HCT116 (cell line): ENCODE measurements around the gene YPEL3. TPM values are rescaled to one million over a fixed set of nuclear protein-coding genes. Genes with fewer than 3 reads are reported as not detected.

Source experiments
- ATAC-seq: fragments of 200-7000 bp; cut with Tn5 transposase; 2 replicates; pipeline ENCODE4 v1.9.1; 2020; ENCODE audit warnings: mild to moderate bottlenecking, moderate library complexity
- BruUV-seq: library from RNA; stranded (reverse); fragments of 400-500 nt; replicated peaks from 2 replicates; lab custom pipeline; 2021; lab: Mats Ljungman, UMichigan
- CTCF ChIA-PET: fragments of 300-600 bp; sonication (Branson Sonifier 250); formaldehyde crosslinking; loops from one replicate; lab custom pipeline; 2021; ENCODE audit warnings: antibody characterized with exemption; lab: Charles Lee
- POLR2A ChIA-PET: fragments of 300-600, 350-600 bp; sonication (Branson Sonifier 250); formaldehyde crosslinking; loops from one replicate; lab custom pipeline; 2021; ENCODE audit warnings: antibody characterized with exemption; lab: Charles Lee
- RAD21 ChIA-PET, 2 experiments: fragments of 300-600 bp; sonication (Branson Sonifier 250); formaldehyde crosslinking; loops; one replicate each; lab custom pipeline; 2023; ENCODE audit warnings: low total read pairs in 2 of 2; ENCODE audit not compliant: uncharacterized antibody in 2 of 2, unreplicated experiment in 2 of 2, low non-redundant PET in 1 of 2; lab: Charles Lee
- DNase-seq: peaks from one replicate; pipeline ENCODE4 v3.0.0-alpha.2; 2010; ENCODE audit warnings: low read depth, low spot score
- H2AFZ ChIP-seq: fragments of 200-600 bp; shearing (Covaris generic), sonication (generic); 2 replicates; pipeline ENCODE4 v1.6.1; 2017; ENCODE audit warnings: low read depth, mixed run types, mixed read lengths, antibody characterized with exemption, low read length; ENCODE audit not compliant: poor library complexity, severe bottlenecking
- H3K27ac ChIP-seq: 2 replicates; pipeline ENCODE4 v1.5.1; 2012; ENCODE audit warnings: low read depth, low read length
- H3K27me3 ChIP-seq: fragments of 200-600 bp; sonication (generic); 2 replicates; pipeline ENCODE4 v1.6.1; 2016; ENCODE audit warnings: mixed run types, low read length, mixed read lengths; ENCODE audit not compliant: insufficient read depth
- H3K36me3 ChIP-seq, 2 experiments: fragments of 200-500 bp in 1 of 2; fragments of 200-600 bp in 1 of 2; sonication (Bioruptor generic) in 1 of 2; sonication (generic) in 1 of 2; 2 replicates each; pipeline versions ENCODE4 v1.5.1 to v1.6.1; 2014 to 2016; ENCODE audit warnings: low read length in 2 of 2, inconsistent platforms in 1 of 2, mixed read lengths in 1 of 2, mixed run types in 1 of 2; ENCODE audit not compliant: insufficient read depth in 2 of 2, control insufficient read depth in 1 of 2
- H3K4me1 ChIP-seq, 2 experiments: fragments of 200-600 bp in 1 of 2; sonication (generic) in 1 of 2; 2 replicates each; pipeline versions ENCODE4 v1.5.1 to v1.6.1; 2012 to 2017; ENCODE audit warnings: low read length in 2 of 2, inconsistent platforms in 1 of 2, mild to moderate bottlenecking in 1 of 2, mixed read lengths in 1 of 2, mixed run types in 1 of 2, moderate library complexity in 1 of 2; ENCODE audit not compliant: insufficient read depth in 2 of 2, control insufficient read depth in 1 of 2
- H3K4me2 ChIP-seq: fragments of 200-600 bp; sonication (generic); 2 replicates; pipeline ENCODE4 v1.6.1; 2017; ENCODE audit warnings: mixed run types, low read length, mixed read lengths
- H3K4me3 ChIP-seq, 2 experiments: fragments of 200-600 bp in 1 of 2; sonication (generic) in 1 of 2; replicated peaks in 1 of 2; 2 replicates each; pipeline ENCODE4 v1.5.1; 2011 to 2016; ENCODE audit warnings: low read length in 2 of 2, control low read depth in 1 of 2, low read depth in 1 of 2, mild to moderate bottlenecking in 1 of 2, mixed read lengths in 1 of 2, mixed run types in 1 of 2
- H3K79me2 ChIP-seq: fragments of 200-600 bp; sonication (generic); 2 replicates; pipeline ENCODE4 v1.6.1; 2017; ENCODE audit warnings: mild to moderate bottlenecking, mixed run types, low read length, moderate library complexity, mixed read lengths; ENCODE audit not compliant: insufficient read depth
- H3K9ac ChIP-seq: fragments of 200-600 bp; sonication (generic); 2 replicates; pipeline ENCODE4 v1.6.1; 2016; ENCODE audit warnings: low read length, mixed read lengths
- H3K9me2 ChIP-seq: fragments of 200-600 bp; sonication (generic), shearing (Covaris generic); 2 replicates; pipeline ENCODE4 v1.6.1; 2017; ENCODE audit warnings: mixed run types, mild to moderate bottlenecking, moderate library complexity; ENCODE audit not compliant: insufficient read depth
- H3K9me3 ChIP-seq, 2 experiments: fragments of 200-500 bp in 1 of 2; fragments of 200-600 bp in 1 of 2; sonication (Bioruptor generic) in 1 of 2; sonication (generic) in 1 of 2; 2 replicates each; pipeline ENCODE4 v1.6.1; 2014 to 2017; ENCODE audit warnings: low read length in 2 of 2, mixed read lengths in 2 of 2, inconsistent platforms in 1 of 2, low read depth in 1 of 2, mild to moderate bottlenecking in 1 of 2, mixed run types in 1 of 2, moderate library complexity in 1 of 2; ENCODE audit not compliant: control insufficient read depth in 1 of 2, insufficient read depth in 1 of 2
- H4K20me1 ChIP-seq: fragments of 200-600 bp; sonication (generic), shearing (Covaris generic); 2 replicates; pipeline ENCODE4 v1.6.1; 2017; ENCODE audit warnings: mixed run types, mild to moderate bottlenecking, moderate library complexity; ENCODE audit not compliant: insufficient read depth
- ATF3 ChIP-seq: IDR thresholded peaks from 2 replicates; pipeline ENCODE4 v1.6.1; 2012
- CBX3 ChIP-seq: IDR thresholded peaks from 2 replicates; pipeline ENCODE4 v1.6.1; 2012; ENCODE audit warnings: low read depth
- CTCF ChIP-seq, 3 experiments: fragments of 200-600 bp in 1 of 3; sonication (generic) in 1 of 3; IDR thresholded peaks in 2 of 3; conservative IDR thresholded peaks in 1 of 3; 2 replicates each; pipeline ENCODE4 v1.5.1; 2012 to 2017; ENCODE audit warnings: low read depth in 2 of 3, low read length in 2 of 3, antibody characterized with exemption in 1 of 3, borderline replicate concordance in 1 of 3, control low read depth in 1 of 3, mild to moderate bottlenecking in 1 of 3, mixed read lengths in 1 of 3, mixed run types in 1 of 3, moderate library complexity in 1 of 3; ENCODE audit not compliant: insufficient read depth in 1 of 3
- EGR1 ChIP-seq: IDR thresholded peaks from 2 replicates; pipeline ENCODE4 v1.6.1; 2012; ENCODE audit warnings: low read depth
- EZH2phosphoT487 ChIP-seq: fragments of 200-600 bp; IDR thresholded peaks from 2 replicates; pipeline ENCODE4 v1.6.1; 2018; ENCODE audit warnings: antibody characterized with exemption, borderline replicate concordance
- FOSL1 ChIP-seq: IDR thresholded peaks from 2 replicates; pipeline ENCODE4 v1.6.1; 2012; ENCODE audit warnings: low read depth
- JUND ChIP-seq: IDR thresholded peaks from 2 replicates; pipeline ENCODE4 v1.6.1; 2012
- MAX ChIP-seq: IDR thresholded peaks from 2 replicates; pipeline ENCODE4 v1.6.1; 2012
- POLR2AphosphoS5 ChIP-seq: IDR thresholded peaks from 2 replicates; pipeline ENCODE4 v1.6.1; 2011; ENCODE audit warnings: mild to moderate bottlenecking, low read depth, low read length, moderate library complexity
- RAD21 ChIP-seq: IDR thresholded peaks from 2 replicates; pipeline ENCODE4 v1.6.1; 2012; ENCODE audit warnings: low read depth, mild to moderate bottlenecking
- SP1 ChIP-seq: IDR thresholded peaks from 2 replicates; pipeline ENCODE4 v1.6.1; 2012; ENCODE audit warnings: low read depth
- SRF ChIP-seq: IDR thresholded peaks from 2 replicates; pipeline ENCODE4 v1.6.1; 2012; ENCODE audit warnings: low read depth
- YY1 ChIP-seq: IDR thresholded peaks from 2 replicates; pipeline ENCODE4 v1.6.1; 2011; ENCODE audit warnings: low read length, low read depth, moderate library complexity, mild to moderate bottlenecking; ENCODE audit not compliant: insufficient replicate concordance; ENCODE audit errors: extremely low read depth
- ZNF274 ChIP-seq: fragments of 200-500 bp; sonication (Bioruptor generic); IDR thresholded peaks from 2 replicates; pipeline ENCODE4 v1.6.1; 2014; ENCODE audit warnings: mild to moderate bottlenecking, low read depth, low read length, inconsistent platforms
- intact Hi-C: fragments of 100-400 bp; cut with micrococcal nuclease; formaldehyde crosslinking; loops from 2 replicates; pipeline ENCODE4 v1.10.0; 2022
- total RNA-seq: library from RNA; stranded (reverse); gene quantifications from one replicate; pipeline ENCODE4 v1.2.1, GENCODE V29; 2021; ENCODE audit not compliant: unreplicated experiment

The YPEL3 gene
- total RNA-seq, 1 experiment from 2014 or later: 10.9 TPM

GRCh38 chr16:30136971-30137605 lies 41.1 kb upstream of the YPEL3 start:
- intact Hi-C loops: no loop called here
- Histone ChIP-seq H3K27ac (no peak overlapping the region), H3K9me2 (no peaks in the 10 kb centered on the region), H4K20me1 (no peaks in the 10 kb centered on the region), H3K79me2 (no peaks in the 10 kb centered on the region), H3K4me1 (no peaks in the 10 kb centered on the region), H3K9ac (no peak overlapping the region), H3K27me3 (no peaks in the 10 kb centered on the region), H3K4me3 (no peak overlapping the region), H3K36me3 (no peaks in the 10 kb centered on the region), H2AFZ (no peak overlapping the region), H3K9me3 (no peaks in the 10 kb centered on the region), H3K4me2 (no peak overlapping the region)
- BruUV-seq: no TSS peak
- POLR2A ChIA-PET: no interaction called here
- CTCF ChIA-PET: no interaction called here
- RAD21 ChIA-PET: interaction anchor here in 1 of 2 experiments (0.7 kb wide), 1 partner anchor 22 kb away, joined by 4 read pairs; no protein-coding TSS in a partner anchor
- TF ChIP-seq YY1 (no peak), CTCF (IDR thresholded peaks at IDR 0.05 in 2 of 3, conservative IDR thresholded peaks at IDR 0.05 in 1 of 3; ENCODE audit: borderline replicate concordance in 1 of 3, insufficient read depth in 1 of 3, low read depth in 2 of 3, low read length in 2 of 3) (no peak), EGR1 (no peak), SRF (no peak), JUND (no peak), RAD21 (no peak), ZNF274 (no peak), MAX (no peak), CBX3 (no peak), SP1 (no peak), FOSL1 (no peak), EZH2phosphoT487 (no peak), POLR2AphosphoS5 (no peak), ATF3 (no peak)
- TF ChIP-seq, all 23 proteins: peak for 0
- ATAC-seq: no peak
- no peak for DNase-seq
